ENCODE data around the gene PIAS1.
"Not testable (repeated sequence)": the region's sequence is repeated elsewhere in the genome, so short reads cannot be mapped to it uniquely, and the experiment has no call there.

PIAS1 gene

GRCh38 chr15:68200016-68200861 is 146.1 kb downstream of the PIAS1 start:
- TF ChIP-seq REST (IDR thresholded peaks at IDR 0.05; ENCODE audit: insufficient replicate concordance, low read depth) (no peak), SPI1 (IDR thresholded peaks at IDR 0.05; ENCODE audit: borderline replicate concordance, low read depth) (no peak), GABPA (IDR thresholded peaks at IDR 0.05; ENCODE audit: low read depth) (no peak), POLR2AphosphoS5 (IDR thresholded peaks at IDR 0.05; ENCODE audit: low read depth) (no peak)
- TF ChIP-seq, protein P1, sequence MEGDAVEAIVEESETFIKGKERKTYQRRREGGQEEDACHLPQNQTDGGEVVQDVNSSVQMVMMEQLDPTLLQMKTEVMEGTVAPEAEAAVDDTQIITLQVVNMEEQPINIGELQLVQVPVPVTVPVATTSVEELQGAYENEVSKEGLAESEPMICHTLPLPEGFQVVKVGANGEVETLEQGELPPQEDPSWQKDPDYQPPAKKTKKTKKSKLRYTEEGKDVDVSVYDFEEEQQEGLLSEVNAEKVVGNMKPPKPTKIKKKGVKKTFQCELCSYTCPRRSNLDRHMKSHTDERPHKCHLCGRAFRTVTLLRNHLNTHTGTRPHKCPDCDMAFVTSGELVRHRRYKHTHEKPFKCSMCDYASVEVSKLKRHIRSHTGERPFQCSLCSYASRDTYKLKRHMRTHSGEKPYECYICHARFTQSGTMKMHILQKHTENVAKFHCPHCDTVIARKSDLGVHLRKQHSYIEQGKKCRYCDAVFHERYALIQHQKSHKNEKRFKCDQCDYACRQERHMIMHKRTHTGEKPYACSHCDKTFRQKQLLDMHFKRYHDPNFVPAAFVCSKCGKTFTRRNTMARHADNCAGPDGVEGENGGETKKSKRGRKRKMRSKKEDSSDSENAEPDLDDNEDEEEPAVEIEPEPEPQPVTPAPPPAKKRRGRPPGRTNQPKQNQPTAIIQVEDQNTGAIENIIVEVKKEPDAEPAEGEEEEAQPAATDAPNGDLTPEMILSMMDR (IDR thresholded peaks at IDR 0.05; ENCODE audit: insufficient read depth, low read length): no peak
- DNase-seq (ENCODE audit: low read depth in 1 of 2, low spot score in 1 of 2): no peak
- no peaks in the 10 kb centered on the region for H3K27me3 ChIP-seq (ENCODE audit: insufficient read depth, poor library complexity, severe bottlenecking)
- no peak overlapping the region for H3K27ac ChIP-seq (replicated peaks)
- H3K4me3 ChIP-seq (replicated peaks; ENCODE audit: insufficient read depth, low read length): no peak overlapping the region

- no peak overlapping the region for H3K27ac ChIP-seq (replicated peaks)
- TF ChIP-seq REST (IDR thresholded peaks at IDR 0.05; ENCODE audit: insufficient replicate concordance, low read depth): no peak
- TF ChIP-seq, protein P1 (IDR thresholded peaks at IDR 0.05; ENCODE audit: insufficient read depth, low read length): no peak
Measured at GRCh38 chr15:68201153-68201878, 147.2 kb downstream of the PIAS1 start.

GRCh38 chr15:68201879-68202261 is 147.8 kb downstream of the PIAS1 start:
- H3K27me3 ChIP-seq (ENCODE audit: insufficient read depth, poor library complexity, severe bottlenecking): no peaks in the 10 kb centered on the region
- H3K27ac ChIP-seq (replicated peaks): no peak overlapping the region
- no peak for TF ChIP-seq GABPA (IDR thresholded peaks at IDR 0.05; ENCODE audit: low read depth)
- no peak for TF ChIP-seq POLR2AphosphoS5 (IDR thresholded peaks at IDR 0.05; ENCODE audit: low read depth)
- TF ChIP-seq REST (IDR thresholded peaks at IDR 0.05; ENCODE audit: insufficient replicate concordance, low read depth): no peak
- no peak for TF ChIP-seq SPI1 (IDR thresholded peaks at IDR 0.05; ENCODE audit: borderline replicate concordance, low read depth)
- TF ChIP-seq, protein P1 (IDR thresholded peaks at IDR 0.05; ENCODE audit: insufficient read depth, low read length): no peak
- no peak for DNase-seq (ENCODE audit: low read depth in 1 of 2, low spot score in 1 of 2)
- H3K4me3 ChIP-seq (replicated peaks; ENCODE audit: insufficient read depth, low read length): no peak overlapping the region

More at GRCh38 chr15:68201153-68201878, 147.2 kb downstream of the PIAS1 start:
- no peaks in the 10 kb centered on the region for H3K27me3 ChIP-seq (ENCODE audit: insufficient read depth, poor library complexity, severe bottlenecking)
- DNase-seq (ENCODE audit: low read depth in 1 of 2, low spot score in 1 of 2): no peak
- no peak overlapping the region for H3K4me3 ChIP-seq (replicated peaks; ENCODE audit: insufficient read depth, low read length)

GRCh38 chr15:68202994-68203393 is 148.9 kb downstream of the PIAS1 start:
- H3K27me3 ChIP-seq (ENCODE audit: insufficient read depth, poor library complexity, severe bottlenecking); H3K27ac ChIP-seq (replicated peaks); H3K4me3 ChIP-seq (replicated peaks; ENCODE audit: insufficient read depth, low read length); DNase-seq (ENCODE audit: low read depth in 1 of 2, low spot score in 1 of 2): not testable (repeated sequence)
